ENCODE results near the gene ARSG.
"Not testable (repeated sequence)": the region's sequence is repeated elsewhere in the genome, so short reads cannot be mapped to it uniquely, and the experiment has no call there.

Gene ARSG

DNA sequence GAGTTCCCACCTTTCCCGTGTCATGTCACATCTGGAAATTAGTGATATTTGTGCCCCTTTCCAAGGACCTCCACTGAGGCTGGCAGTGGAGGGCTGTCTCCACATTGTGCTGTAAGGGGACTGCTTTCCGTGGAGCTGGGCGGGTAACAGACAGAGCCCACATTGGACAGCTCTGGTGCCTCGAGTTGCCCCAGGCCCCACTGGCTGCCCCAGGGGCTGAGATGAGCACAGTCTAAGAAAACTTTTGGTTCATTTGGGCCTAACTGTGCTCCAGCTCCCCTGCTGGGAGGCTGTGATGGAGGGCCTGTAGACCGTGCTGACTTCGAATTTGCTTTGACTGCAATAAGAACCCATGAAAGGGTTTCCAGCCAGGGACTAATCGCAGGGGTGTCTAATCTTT, 38.0 kb downstream of the ARSG start:
- DNase-seq (ENCODE audit: low read depth) = no peak

DNA sequence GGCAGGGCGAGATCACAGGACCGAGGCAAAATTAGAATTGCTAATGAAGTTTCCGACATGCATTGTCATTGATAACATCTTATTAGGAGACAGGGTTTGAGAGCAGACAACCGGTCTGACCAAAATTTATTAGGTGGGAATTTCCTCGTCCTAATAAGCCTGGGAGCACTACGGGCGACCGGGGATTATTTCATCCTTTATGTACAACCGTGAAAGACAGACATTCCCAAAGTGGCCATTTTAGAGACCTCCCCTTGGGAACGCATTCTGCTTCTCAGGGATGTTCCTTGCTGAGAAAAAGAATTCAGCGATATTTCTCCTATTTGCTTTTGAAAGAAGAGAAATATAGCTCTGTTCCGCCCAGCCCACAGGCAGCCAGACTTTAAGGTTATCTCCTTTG, 40.6 kb downstream of the ARSG start:
- DNase-seq (ENCODE audit: low read depth) = not testable (repeated sequence)

GRCh38 chr17:68334393-68334792, 43.1 kb downstream of the ARSG start:
- DNase-seq (ENCODE audit: low read depth) = no peak

GRCh38 chr17:68341482-68341881, 50.2 kb downstream of the ARSG start:
- no peak for DNase-seq (ENCODE audit: low read depth)

DNA sequence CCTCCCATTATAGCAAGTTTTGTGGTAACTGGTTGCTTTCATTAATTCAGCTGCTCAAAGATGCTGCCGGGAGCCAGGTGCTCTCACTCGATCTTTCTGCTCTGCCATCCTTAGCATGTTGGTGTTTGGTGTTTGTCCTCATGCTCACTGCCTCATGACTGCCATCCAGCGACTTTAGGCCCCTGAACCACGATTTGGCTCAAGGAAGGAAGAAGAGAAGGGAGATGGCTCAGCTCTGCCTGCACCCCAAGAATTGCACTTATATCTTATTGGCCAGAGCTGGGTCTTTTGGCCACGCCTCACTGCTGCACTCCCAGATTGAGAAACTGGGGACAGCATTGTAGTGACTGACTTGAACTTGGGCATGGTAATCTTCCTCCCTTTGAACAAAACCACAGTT, 52.7 kb downstream of the ARSG start:
- no peak for DNase-seq (ENCODE audit: low read depth)

DNA sequence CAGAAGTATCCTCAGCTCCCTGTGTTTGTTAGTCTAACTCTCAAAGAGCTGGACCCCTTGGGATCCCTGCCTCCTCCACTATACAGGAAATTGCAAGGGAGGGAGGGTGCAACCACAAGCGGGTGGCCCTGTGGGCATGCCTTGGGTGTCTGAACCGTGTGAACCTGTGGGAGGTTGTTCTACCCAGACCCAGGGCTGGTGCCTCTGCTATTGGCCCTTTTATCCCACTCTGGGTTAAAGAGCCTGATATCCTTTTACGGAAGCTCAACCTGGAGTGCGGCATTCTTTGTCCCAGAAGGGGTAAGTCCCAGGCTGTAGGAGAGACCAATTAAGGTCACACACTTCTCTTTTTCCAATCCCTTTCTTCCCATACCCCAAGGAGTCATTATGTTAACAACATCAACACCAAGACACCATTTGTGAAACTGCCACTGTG, 53.4 kb downstream of the ARSG start:
- peak; percentile 22 for DNase-seq (ENCODE audit: low read depth)

DNA sequence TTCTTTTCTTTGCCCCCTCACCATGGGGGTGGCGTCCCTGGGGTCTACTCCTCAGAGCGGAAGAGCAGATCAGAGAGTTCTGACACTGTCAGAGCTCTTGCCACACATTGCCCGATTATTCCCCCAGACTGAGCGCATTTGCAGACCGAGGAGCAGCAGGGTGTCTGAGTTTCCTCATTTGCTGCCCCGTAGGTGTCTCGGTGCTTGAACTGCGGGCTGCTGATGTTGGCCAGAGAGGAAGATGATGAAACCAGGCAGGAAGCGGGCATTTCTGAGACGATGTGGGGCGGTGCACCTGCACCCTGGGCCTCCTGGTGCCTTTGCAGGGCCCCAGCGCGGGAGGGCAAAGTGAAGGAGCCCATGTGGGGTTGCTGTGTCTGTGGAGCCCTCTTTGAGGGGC, 55.2 kb downstream of the ARSG start:
- DNase-seq (ENCODE audit: low read depth) = peak; percentile 50

DNA sequence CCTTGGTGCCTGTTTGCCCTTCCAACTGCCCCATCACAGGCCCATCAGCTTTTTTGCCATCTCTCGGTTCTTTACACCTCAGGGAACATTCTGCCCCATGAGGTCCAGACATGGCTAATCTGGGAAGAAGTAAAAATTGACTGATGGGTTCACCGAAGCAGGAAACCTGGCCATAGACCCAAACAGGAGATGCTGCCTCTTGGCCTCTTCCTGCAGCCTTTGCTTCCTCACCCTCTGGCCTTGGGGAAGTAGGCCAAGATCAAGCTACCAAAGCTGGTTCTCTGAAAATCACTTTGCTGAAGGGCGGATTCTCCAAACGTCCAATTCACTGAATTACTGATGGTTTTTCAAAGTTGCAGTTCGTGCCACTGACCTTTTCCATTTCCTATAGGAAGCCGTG, 56.1 kb downstream of the ARSG start:
- DNase-seq (ENCODE audit: low read depth) = no peak

GRCh38 chr17:68349157-68349556, 57.9 kb downstream of the ARSG start:
- DNase-seq (ENCODE audit: low read depth) = no peak

GRCh38 chr17:68351395-68351794, 60.1 kb downstream of the ARSG start:
- no peak for DNase-seq (ENCODE audit: low read depth)

DNA sequence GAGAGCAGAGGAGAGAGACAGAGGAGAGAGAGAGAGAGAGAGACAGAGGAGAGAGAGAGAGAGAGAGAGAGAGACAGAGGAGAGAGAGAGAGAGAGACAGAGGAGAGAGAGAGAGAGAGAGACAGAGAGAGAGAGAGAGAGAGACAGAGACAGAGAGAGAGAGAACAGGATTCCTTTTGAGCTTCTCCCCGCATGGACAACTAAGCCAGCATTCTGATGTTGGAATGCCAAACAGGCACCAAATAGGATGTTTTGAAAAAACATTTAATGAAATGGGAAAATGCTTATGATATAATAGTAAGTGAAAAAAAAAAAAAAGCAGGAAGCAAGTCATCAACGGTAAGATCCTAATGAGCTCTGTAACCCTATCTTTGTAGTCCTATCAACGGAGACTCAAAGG, 60.7 kb downstream of the ARSG start:
- no peak for DNase-seq (ENCODE audit: low read depth)

DNA sequence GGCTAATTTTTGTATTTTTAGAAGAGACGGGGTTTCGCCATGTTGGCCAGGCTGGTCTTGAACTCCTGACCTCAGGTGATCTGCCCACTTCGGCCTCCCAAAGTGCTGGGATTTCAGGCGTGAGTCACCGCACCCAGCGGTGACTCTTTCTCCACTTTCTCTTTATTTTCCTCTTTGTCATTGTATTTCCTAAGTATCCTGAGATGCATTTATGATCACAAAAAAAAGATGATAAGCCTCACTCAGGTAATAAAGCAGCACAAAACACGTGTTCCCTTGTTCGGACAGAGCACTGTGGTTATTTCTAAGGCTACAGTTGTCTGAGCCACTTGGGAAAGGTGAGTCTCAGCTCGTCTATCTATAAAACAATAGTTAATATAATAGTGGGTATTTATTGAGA, 61.4 kb downstream of the ARSG start:
- not testable (repeated sequence) for DNase-seq (ENCODE audit: low read depth)

DNA sequence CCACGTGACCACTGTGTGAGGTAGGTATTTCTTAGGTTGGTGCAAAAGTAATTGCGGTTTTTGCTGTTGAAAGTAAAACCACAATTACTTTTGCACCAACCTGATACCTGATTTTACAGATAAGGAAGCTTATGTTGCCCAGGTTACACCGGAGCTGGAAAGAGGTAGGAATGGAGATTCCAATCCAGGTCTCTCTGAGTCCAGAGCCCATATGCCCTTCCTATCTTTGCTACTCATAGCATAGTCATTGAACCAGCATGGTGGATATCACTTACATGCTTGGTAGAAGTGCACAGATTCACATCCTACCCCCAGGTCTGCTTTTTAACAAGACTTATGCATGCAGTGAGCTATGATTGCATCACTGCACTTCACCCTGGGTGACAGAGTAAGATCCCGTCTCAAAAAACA, 61.8 kb downstream of the ARSG start:
- DNase-seq (ENCODE audit: low read depth) = no peak

DNA sequence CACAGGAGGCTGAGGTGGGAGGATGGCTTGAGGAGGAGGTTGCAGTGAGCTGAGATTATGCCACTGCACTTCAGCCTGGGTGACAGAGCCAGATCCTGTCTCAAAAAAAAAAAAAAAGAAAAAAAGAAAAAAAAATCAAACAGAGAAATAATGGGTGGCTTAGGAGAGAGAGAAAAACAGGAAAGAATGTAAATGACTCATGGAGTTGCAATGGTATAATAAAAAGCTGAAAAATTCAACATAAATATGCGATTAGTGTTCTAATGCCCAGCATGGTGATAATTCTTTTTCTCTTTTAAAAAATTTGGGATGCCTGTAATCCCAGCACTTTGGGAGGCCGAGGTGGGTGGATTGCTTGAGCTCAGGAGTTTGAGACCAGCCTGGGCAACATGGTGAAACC, 63.0 kb downstream of the ARSG start:
- DNase-seq (ENCODE audit: low read depth) = not testable (repeated sequence)

DNA sequence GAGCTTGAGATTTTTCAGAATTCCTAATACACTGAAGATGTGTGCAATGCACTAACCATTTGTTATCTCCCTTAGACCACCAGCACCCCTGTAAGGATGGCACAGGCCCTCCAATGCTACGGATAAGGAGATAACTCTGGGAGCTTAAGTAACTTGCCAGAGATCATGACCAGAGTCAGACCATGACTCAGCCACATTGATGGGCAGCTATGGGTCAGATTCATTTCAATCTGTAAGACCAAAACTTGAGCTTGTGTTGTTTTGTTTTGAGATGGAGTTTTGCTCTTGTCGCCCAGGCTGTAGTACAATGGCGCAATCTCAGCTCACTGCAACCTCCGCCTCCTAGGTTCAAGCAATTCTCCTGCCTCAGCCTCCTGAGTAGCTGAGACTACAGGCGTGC, 63.8 kb downstream of the ARSG start:
- not testable (repeated sequence) for DNase-seq (ENCODE audit: low read depth)

GRCh38 chr17:68356520-68356919, 65.2 kb downstream of the ARSG start:
- DNase-seq (ENCODE audit: low read depth) = peak; percentile 50

GRCh38 chr17:68356949-68357455, 65.7 kb downstream of the ARSG start:
- no peak for DNase-seq (ENCODE audit: low read depth)

DNA sequence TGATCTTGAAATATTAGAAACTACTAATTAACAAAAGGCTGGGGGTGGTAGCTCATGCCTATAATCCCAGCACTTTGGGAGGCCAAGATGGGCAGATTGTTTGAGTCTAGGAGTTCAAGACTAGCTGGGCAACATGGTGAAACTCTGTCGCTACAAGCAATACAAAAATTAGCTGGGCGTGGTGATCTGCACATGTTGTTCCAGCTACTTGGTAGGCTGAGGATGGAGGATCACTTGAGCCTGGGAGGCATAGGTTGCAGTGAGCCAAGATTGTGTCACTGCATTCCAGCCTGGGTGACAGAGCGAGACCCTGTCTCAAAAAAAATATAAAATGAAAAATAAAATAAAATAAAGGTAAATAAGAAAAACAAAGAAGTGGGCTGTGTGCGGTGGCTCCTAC, 66.6 kb downstream of the ARSG start:
- DNase-seq (ENCODE audit: low read depth) = no peak

GRCh38 chr17:68359791-68360535, 68.7 kb downstream of the ARSG start:
- no peak for DNase-seq (ENCODE audit: low read depth)

DNA sequence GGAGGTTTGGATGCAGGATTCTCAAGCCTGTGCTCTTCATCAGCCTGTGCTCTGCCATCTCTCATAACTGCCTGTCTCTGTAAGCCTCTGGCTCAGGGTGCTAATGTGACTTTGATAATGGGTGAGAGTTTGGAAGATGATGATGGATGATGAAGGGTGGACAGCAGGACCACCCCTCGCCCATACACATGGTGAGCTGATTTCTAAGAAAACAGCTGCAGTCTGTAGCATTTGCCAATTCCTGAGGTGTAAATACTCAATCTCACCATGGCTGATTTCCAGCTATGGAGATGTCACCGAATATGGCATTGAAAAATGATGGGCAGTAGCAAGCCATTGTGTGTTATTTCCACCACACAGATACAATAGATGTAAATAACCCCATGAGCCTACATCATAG, 74.2 kb downstream of the ARSG start:
- DNase-seq (ENCODE audit: low read depth) = no peak

GRCh38 chr17:68368387-68368786, 77.1 kb downstream of the ARSG start:
- no peak for DNase-seq (ENCODE audit: low read depth)

GRCh38 chr17:68375566-68375965, 84.3 kb downstream of the ARSG start:
- DNase-seq (ENCODE audit: low read depth) = no peak

DNA sequence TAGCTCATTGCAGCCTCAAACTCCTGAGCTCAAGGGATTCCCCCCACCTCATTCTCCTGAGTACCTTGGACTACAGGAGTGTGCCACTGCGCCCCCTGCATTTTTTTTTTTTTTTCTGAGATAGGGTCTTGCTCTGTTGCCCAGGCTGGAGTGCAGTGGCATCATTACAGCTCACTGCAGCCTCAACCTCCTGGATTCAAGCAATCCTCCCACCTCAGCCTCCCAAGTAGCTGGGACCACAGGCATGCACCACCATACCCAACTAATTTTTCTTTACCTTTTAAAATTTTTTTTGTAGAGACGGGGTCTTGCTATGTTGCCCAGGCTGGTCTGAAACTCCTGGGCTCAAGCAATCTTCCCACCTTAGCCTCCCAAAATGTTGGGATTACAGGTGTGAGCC, 84.9 kb downstream of the ARSG start:
- not testable (repeated sequence) for DNase-seq (ENCODE audit: low read depth)

- DNase-seq (ENCODE audit: low read depth) = no peak
Measured at GRCh38 chr17:68377771-68378267, 86.5 kb downstream of the ARSG start.

Data from activated T-helper 1 cell treated with Interleukin-2 at 50 U/mL for 16 hours (primary cell).